Stimulated activated CD4-positive, alpha-beta T cell treated with anti-CD3 and anti-CD28 coated beads, Interleukin-15, amount 100 ng/mL, for 1 hour (primary cell): ENCODE results near the gene ZNF12.
"Not testable (repeated sequence)": the region's sequence is repeated elsewhere in the genome, so short reads cannot be mapped to it uniquely, and the experiment has no call there.

Experiments used
- DNase-seq, 2 donors: peaks; one replicate each; pipeline ENCODE4 v3.0.0-alpha.2; 2020; ENCODE audit warnings: low read depth in 1 of 2, low spot score in 1 of 2

The ZNF12 gene

GRCh38 chr7:6691609-6692106, 15.1 kb downstream of the ZNF12 start:
- DNase-seq, result no peak

- no peak for DNase-seq
Observed at GRCh38 chr7:6691103-6691502, 15.6 kb downstream of the ZNF12 start.

GRCh38 chr7:6680146-6680545, 26.6 kb downstream of the ZNF12 start:
- DNase-seq, result no peak

GRCh38 chr7:6675807-6676405, 30.8 kb downstream of the ZNF12 start:
- DNase-seq, result no peak

GRCh38 chr7:6670851-6671250, 35.9 kb downstream of the ZNF12 start:
- not testable (repeated sequence) for DNase-seq

GRCh38 chr7:6658618-6659345, 48.0 kb downstream of the ZNF12 start:
- no peak for DNase-seq

GRCh38 chr7:6656413-6656812, 50.3 kb downstream of the ZNF12 start:
- no peak for DNase-seq

GRCh38 chr7:6655636-6656385, 50.9 kb downstream of the ZNF12 start:
- no peak for DNase-seq

GRCh38 chr7:6654842-6655610, 51.7 kb downstream of the ZNF12 start:
- DNase-seq, result no peak

- DNase-seq, result no peak
Observed at GRCh38 chr7:6654113-6654841, 52.5 kb downstream of the ZNF12 start.

GRCh38 chr7:6653071-6654003, 53.4 kb downstream of the ZNF12 start:
- no peak for DNase-seq

GRCh38 chr7:6652446-6653011, 54.2 kb downstream of the ZNF12 start:
- DNase-seq, result no peak

GRCh38 chr7:6651851-6652445, 54.8 kb downstream of the ZNF12 start:
- DNase-seq, result no peak

- DNase-seq, result no peak
Observed at GRCh38 chr7:6650521-6651011, 56.2 kb downstream of the ZNF12 start.

- DNase-seq, result no peak
Observed at GRCh38 chr7:6650086-6650485, 56.7 kb downstream of the ZNF12 start.

GRCh38 chr7:6649241-6649961, 57.3 kb downstream of the ZNF12 start:
- DNase-seq, result no peak

- DNase-seq, result no peak
Observed at GRCh38 chr7:6648815-6649104, 58.0 kb downstream of the ZNF12 start.
